Measurements from ENCODE around the gene PDE11A.
"Not testable (repeated sequence)": the region's sequence is repeated elsewhere in the genome, so short reads cannot be mapped to it uniquely, and the experiment has no call there.

The PDE11A gene

DNA sequence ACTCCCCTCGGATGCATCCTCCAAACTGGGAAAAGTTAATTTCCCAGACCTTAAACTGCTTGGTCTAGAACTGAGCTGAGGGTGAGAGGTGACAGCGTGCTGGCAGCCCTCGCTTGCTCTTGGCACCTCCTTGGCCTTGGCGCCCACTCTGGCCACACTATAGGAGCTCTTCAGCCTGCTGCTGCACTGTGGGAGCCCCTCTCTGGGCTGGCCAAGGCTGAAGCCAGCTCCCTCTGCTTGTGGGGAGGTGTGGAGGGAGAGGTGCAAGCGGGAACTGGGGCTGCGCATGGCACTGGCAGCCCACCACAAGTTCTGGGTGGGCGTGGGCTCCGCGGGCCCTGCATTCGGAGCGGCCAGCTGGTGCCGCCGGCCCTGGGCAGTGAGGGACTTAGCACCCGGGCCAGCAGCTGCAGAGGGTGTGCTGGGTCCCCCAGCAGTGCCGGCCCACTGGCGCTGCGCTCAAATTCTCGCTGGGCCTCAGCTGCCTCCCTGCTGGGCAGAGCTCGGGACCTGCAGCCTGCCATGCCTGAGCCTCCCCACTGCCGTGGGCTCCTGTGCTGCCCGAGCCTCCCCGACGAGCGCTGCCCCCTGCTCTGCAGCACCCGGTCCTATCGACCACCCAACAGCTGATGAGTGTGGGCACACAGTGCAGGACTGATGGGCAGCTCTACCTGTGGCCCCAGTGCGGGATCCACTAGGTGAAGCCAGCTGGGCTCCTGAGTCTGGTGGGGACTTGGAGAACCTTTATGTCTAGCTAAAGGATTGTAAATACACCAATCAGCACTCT is 237.0 kb downstream of the PDE11A start:
- DNase-seq (ENCODE audit: extremely low spot score, insufficient read length, low read depth); FAIRE-seq: not testable (repeated sequence)

GRCh38 chr2:177832611-177833433 is 239.8 kb downstream of the PDE11A start:
- DNase-seq (ENCODE audit: extremely low spot score, insufficient read length, low read depth) (no peak), FAIRE-seq (no peak)

DNA sequence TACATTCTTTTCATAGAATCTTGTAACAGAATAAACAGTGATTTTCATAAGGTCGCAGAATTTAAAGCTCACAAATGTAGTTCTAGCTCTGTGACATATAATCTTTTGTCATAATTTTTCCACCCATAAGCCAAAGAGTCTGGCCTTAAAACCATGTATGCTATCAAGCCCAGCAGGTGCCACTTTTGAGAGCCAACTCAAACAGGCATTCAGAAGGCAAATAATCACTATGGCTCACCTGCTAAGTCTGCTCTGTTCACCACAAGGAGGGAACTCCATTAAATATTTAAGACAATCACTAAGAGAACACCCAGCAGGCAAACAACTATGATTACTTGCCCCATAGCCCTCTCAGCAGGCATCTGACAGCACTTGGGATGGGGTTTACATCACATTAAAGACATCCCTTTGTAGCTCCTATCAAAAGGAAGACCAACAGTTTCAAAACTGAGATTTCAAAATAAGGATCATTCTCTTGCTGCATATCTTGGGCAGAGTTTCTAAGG is 241.6 kb downstream of the PDE11A start:
- FAIRE-seq, result no peak
- no peak for DNase-seq (ENCODE audit: extremely low spot score, insufficient read length, low read depth)

- DNase-seq (ENCODE audit: extremely low spot score, insufficient read length, low read depth), result no peak
- FAIRE-seq, result no peak
Measured at GRCh38 chr2:177828557-177828956, 244.0 kb downstream of the PDE11A start.

DNA sequence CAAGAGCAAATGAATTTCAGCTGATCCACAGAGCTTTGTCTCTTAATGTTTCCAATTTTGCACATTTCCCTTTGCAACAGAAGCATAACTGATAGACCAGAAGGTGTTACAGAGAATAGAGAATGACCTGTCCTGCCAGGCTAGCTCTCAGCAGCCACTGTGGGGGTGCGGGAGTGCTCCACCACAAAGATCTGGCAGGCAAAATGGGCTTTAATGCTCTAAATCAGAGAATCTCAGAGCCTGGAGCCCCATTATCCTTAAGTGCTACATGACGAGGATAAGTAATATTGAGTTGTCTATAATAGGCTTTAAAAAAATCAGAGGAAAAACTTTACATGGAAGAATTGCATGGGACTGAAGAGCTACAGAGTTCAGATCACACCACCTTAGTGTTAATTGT is 245.7 kb downstream of the PDE11A start:
- DNase-seq (ENCODE audit: extremely low spot score, insufficient read length, low read depth) (no peak), FAIRE-seq (no peak)

DNA sequence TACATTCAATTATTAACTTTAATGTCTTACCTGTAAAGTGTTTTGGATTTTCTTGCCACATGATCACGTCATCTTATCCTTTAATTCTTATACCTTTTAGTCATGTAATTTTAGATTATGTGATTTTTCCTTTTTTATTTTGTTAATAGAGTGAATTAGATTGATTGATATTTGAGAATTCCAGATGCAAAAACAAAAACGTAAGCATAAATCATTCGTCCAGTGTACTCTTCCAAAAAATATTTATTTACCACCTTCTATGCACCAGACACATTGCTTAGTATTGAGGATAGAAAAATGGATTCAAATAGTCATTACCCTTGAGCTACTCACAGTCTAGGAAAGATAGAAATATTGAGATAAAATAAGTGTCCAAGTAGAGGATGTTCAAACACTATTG is 249.6 kb downstream of the PDE11A start:
- FAIRE-seq, result no peak
- DNase-seq (ENCODE audit: extremely low spot score, insufficient read length, low read depth), result no peak

DNA sequence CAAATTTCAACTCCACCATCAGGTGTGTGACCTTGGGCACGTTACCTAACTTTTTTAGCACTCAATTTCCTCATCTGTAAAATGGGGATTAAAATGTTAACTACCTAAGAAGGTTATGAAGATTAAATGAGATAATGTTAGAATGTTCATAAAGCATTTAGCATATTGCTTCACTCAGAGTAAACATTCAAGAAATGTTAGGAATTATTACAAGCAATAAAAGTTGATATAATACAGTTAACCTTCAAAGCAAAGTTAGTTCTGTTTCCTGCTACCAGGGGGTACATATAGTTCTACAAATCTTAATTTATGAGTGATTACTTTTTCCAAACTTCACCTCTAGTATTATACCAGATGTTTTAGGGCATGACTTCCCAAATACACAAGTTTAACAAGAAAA is 254.2 kb downstream of the PDE11A start:
- FAIRE-seq, result no peak
- no peak for DNase-seq (ENCODE audit: extremely low spot score, insufficient read length, low read depth)

GRCh38 chr2:177817300-177817699 is 255.3 kb downstream of the PDE11A start:
- FAIRE-seq (no peak), DNase-seq (ENCODE audit: extremely low spot score, insufficient read length, low read depth) (no peak)

DNA sequence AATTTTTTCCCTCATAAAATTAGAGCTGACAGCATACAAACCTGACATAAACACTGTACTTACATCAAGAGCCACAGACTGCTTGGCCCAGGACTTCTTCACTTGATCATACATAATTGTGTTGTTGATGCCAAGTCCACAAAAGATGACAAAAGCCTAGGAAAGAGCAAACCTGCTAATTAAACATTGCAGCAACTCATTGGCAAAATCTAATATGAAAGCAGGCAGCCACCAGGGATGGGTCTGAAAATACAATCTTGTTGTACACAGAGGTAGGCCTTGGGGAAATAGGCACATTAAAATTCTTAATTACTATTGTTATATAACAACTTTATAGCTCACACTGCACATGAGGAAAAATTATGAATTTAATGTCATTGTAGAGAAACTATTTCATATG is 255.8 kb downstream of the PDE11A start:
- FAIRE-seq (no peak), DNase-seq (ENCODE audit: extremely low spot score, insufficient read length, low read depth) (no peak)

DNA sequence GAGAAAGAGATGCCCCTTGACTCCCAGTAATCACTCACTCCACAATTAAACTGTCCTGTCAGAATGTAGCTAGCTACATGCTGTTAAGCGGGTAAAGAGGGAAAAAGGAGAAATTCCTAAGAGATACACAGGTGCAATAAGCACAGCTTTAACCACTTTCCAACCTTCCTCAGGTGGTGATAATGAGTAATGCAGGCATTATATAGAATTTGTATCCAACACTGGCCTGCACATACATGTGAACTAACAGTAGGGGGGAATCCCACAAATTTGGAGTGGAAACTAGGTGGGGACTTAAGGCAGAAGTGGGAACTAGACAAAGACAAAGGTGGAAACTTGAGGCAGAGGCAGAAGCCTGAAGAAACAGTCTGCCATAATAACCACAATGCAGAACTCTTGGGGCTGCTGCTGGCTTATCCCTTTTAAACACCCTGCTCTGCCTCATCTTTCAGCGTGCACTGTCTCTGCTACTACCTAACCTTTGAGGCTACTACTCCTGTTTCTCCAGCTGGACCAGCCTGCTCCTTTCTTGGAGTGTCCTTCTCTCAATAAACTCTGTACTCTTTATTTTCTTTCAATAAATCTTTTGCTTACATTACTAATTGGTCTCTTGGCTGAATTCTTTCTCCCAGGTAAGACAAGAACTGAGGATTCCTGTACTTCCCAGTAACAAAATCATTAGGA is 259.7 kb downstream of the PDE11A start:
- no peak for FAIRE-seq
- no peak for DNase-seq (ENCODE audit: extremely low spot score, insufficient read length, low read depth)

- FAIRE-seq, result no peak
Measured at GRCh38 chr2:177810906-177811305, 261.7 kb downstream of the PDE11A start.

DNA sequence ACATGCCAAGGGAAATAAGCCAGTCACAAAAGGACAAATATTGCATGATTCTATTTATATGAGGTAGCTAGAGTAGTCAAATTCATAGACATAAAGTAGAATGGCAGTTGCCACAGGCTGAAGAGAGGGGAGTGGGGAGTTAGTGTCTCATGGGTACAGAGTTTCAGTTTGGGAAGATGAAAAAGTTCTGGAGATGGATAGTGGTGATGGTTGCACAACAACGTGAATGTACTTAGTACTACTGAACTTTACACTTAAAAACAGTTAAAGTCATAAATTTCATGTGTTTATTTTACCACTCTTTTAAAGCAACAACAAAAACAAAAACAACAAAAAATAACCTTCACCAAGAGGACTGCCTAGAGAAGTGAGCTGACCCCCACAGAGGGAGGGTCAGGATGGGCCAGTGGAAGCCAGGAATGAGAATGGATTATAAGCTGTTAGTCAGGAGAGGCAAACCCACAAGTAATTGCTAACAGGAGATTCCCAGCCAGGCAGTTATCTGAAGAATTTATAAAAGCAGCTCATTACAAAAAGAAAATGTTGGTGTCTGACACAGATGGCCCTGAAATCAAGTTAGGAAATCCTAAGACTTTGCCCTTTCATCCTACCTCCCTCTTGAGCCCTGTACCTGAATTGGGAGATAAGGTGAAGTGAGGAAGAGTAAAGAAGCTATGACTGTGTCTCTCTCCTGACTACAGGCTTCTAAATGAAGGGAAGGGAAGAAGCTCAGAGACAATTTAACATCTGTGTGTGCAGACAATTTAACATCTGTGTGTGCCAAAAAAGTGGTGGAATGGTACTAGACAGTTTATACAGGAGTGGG is 263.4 kb downstream of the PDE11A start:
- FAIRE-seq (no peak), DNase-seq (ENCODE audit: extremely low spot score, insufficient read length, low read depth) (no peak)

More at GRCh38 chr2:177810906-177811305, 261.7 kb downstream of the PDE11A start:
- no peak for DNase-seq (ENCODE audit: extremely low spot score, insufficient read length, low read depth)

DNA sequence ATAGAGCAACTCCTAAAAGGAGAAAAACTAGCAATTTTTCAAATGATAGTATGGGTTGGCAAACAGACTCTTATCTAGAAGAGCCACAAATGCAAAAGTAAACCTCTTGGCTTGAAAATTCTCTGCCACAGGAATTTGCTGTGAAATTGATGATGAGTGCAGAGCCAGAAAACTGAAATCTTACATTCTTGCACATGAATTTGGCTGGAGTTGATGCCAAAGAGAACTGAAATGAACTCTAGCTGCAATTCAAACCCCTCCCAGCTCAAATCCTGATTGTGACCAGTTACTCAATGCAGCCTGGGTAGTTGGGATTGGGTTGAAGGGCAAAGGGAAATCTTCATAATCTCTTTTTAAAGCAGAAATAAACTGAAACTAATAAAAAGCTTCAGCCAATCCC is 266.6 kb downstream of the PDE11A start:
- DNase-seq (ENCODE audit: extremely low spot score, insufficient read length, low read depth) (no peak), FAIRE-seq (no peak)

DNA sequence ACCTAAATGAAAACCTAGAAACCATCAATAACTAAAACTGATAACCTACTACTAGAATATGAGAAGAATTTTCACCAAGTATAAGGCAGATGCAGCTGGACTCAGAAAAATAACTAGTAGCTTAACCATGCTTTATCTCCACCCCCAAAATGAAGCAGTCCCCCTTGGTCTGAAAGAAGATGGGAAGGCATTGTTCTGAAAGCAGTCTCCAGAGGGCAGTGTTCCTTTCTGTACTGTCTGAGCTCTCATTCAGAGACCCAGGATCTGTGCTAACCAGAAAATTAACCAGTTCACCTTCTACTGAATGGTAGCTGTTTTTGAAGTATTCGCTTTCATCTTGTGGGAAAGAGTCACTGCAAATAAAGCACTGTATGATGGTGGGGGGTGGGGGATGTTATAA is 273.0 kb downstream of the PDE11A start:
- no peak for DNase-seq (ENCODE audit: extremely low spot score, insufficient read length, low read depth)
- peak; percentile 35 for FAIRE-seq

DNA sequence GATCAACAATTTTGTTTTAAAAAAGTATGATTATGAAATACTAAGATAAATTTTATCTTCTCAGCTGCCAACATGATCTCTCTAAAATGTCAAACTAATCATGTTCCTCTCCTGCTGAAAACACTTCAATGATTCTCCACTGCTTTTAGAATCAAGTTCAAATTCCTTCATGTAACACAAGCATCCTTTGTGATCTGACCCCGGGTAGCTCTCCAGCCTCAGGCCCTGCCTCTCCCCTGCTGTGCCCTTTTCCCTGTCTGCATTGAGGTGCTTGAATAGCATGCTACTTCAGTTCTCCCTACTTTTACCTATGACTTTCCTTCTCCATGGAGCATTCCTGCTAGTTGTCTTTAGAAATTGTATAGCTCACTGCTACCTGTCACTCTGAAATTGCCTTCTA is 274.8 kb downstream of the PDE11A start:
- FAIRE-seq (no peak), DNase-seq (ENCODE audit: extremely low spot score, insufficient read length, low read depth) (no peak)

GRCh38 chr2:177796654-177797415 is 275.7 kb downstream of the PDE11A start:
- FAIRE-seq (no peak), DNase-seq (ENCODE audit: extremely low spot score, insufficient read length, low read depth) (no peak)

DNA sequence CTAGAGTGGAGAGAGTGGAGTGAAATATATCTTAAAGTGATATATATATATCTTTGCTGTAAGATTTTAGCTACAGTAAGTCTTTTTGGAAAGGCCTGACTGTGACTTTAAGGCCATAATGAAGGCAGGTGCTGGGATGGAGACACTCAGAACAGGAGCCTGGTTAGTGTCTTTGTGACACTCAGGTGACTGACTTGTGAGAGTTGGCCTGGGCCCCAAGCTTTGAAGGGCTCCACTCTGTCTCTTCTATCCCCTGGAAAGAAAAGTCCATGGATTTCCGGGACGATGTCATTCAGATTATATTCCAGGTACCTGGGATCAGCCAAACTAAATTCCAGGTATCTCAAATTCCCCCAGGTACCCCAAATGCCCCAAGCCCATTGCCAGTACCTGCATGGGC is 276.6 kb downstream of the PDE11A start:
- DNase-seq (ENCODE audit: extremely low spot score, insufficient read length, low read depth) (no peak), FAIRE-seq (no peak)

DNA sequence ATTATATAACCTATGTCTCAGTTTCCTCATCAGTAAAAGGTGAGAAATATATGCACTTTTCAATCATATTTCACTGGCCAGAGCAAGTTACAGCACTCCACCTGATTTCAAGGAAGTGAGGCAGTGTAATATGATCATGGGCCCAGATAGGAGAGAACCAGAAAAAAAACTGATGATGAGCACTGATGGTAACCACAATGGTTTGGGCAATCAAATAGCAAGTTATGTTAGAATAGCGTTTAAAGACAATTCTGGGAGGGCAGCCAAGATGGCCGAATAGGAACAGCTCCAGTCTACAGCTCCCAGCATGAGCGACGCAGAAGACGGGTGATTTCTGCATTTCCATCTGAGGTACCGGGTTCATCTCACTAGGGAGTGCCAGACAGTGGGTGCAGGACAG is 287.4 kb downstream of the PDE11A start:
- not testable (repeated sequence) for DNase-seq (ENCODE audit: extremely low spot score, insufficient read length, low read depth); FAIRE-seq

- no peak for FAIRE-seq
Measured at GRCh38 chr2:177784745-177785067, 287.9 kb downstream of the PDE11A start.

More at GRCh38 chr2:177784745-177785067, 287.9 kb downstream of the PDE11A start:
- DNase-seq (ENCODE audit: extremely low spot score, insufficient read length, low read depth), result no peak
